ENCODE results near the gene DDR2.
"Not testable (repeated sequence)": the region's sequence is repeated elsewhere in the genome, so short reads cannot be mapped to it uniquely, and the experiment has no call there.

Gene DDR2

DNA sequence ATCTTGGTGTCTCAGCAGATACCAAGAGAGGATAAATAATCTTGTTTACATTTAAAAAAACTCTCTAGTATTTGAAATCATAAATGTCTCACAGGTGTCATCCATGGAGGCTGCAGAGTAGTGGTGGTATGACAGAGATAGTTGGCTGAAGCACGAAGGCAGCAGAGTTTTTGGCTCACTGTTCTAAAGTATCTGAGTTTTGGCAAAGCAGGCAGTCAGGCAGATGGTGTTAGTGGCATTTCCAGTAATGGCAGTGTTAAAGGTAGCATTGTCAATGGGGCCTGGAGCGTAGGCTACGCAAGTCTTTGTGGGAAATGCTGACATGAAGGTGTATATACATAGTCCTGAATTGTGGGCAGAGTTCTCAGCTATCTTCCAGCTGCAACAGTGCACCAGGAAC, 89.8 kb downstream of the DDR2 start:
- DNase-seq (ENCODE audit: low spot score): no peak

DNA sequence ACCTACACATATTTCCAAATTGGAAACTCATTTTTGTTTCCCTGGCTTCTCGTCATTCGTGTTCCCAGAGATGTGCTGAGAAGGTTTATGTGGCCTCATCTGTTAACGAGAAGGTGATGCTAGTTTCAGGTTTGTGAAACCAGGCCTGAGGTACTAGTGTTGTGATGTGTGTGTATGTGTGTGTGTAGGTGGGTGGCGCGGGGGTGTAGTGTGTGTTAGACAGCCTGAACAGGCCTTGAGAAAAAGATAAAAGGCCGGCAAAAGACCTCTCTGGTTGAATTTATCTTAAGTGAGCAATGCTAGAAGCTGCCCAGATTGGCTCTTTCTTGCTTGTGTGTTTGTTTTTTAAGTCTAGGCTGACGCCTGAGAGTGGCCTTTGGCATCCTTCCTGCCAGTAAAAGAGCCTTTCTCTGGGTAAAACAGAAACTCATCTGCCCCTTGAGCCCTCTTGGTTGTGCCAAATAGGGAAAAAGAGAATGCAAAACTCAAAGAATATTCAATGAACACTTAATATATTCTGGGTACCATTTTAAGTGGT, 92.4 kb downstream of the DDR2 start:
- DNase-seq (ENCODE audit: low spot score): no peak

DNA sequence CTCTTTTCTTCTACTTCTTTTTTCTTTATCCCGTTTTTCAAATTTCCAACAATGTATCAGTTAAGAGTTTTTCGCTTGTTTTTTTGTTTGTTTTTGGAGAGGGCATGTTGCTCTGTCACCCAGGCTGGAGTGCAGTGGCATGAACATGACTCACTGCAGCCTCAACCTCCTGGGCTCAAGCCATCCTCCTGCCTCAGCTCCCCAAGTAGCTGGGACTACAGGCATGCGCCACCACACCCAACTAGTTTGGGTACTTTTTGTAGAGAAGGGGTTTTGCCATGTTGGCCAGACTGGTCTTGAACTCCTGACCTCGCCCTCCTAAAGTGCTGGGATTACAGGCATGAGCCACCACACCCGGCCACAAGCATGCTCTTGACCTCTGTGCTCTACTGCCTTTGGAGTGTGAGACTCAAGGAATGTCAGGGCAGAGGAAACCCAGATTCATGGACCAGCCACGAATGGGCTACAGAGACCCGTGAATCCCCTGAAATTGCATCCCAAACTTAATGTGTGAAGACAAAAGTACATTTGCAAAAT, 93.1 kb downstream of the DDR2 start:
- no peak for DNase-seq (ENCODE audit: low spot score)

DNA sequence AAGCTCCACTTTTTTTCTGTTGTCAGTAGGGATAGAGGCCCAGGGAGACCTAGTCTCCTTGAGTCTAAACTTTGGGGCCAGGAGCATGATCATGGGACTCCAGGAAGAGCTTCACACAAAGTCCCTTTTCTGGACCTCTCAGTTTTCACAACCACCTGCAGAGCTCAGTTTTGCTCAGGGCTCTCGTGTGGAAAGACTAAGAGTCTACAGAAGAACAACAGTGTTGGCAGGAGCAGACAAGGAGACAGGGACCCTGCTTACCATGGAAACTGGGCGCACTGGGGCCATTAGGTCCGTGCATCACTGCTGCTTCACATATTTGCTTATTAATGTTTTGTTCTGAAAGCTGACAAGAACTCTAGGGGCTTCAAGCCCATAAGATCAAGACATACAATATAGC, 94.3 kb downstream of the DDR2 start:
- no peak for DNase-seq (ENCODE audit: low spot score)

DNA sequence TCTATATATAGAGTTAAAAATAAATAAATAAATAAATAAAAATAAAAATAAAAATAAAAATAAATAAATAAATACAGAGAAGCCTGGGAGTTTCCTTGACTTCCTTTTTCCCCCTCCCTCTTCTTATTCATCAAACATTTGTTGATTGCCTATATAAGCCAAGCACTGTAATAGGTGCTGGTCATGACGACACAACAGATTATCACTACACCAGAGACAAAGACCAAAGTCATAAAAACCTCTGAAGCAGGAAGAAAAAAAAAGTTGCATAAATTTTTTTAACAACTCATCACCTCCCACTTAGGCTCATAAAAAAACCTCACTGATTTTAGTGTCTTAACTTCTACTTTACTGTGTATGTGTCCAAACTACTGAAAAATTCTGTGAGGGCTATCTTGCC, 95.2 kb downstream of the DDR2 start:
- not testable (repeated sequence) for DNase-seq (ENCODE audit: low spot score)

DNA sequence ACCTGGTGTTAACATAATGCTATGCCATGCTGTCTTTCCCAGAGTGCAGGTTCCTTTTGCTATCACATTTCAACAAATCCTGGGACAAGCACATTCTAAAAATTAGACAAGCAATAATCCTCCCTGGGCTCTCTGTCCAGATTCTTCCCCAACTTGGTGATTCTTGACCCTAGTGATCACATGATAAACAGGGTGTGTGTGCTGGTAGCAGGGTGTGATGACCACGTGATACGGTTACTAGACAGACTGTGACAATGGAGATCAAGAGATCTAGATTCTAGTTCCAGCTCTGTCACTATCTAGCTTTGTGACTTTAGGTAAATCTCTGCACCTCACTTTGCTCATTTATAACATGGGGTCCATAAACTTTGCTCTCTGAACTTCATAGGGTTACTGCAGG, 96.3 kb downstream of the DDR2 start:
- no peak for DNase-seq (ENCODE audit: low spot score)

DNA sequence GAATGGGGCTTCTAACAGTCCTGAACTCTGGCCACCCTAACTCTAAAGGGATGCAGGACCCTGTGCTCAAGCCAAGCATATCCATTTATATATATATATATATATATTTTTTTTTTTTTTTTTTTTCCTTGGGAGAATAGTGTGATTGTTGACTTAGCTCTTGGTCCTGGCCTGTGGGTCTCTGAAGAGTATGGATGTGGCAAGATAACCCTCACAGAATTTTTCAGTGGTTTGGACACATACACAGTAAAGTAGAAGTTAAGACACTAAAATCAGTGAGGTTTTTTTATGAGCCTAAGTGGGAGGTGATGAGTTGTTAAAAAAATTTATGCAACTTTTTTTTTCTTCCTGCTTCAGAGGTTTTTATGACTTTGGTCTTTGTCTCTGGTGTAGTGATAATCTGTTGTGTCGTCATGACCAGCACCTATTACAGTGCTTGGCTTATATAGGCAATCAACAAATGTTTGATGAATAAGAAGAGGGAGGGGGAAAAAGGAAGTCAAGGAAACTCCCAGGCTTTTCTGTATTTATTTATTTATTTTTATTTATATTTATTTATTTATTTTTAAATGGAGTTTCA, 97.0 kb downstream of the DDR2 start:
- not testable (repeated sequence) for DNase-seq (ENCODE audit: low spot score)

DNA sequence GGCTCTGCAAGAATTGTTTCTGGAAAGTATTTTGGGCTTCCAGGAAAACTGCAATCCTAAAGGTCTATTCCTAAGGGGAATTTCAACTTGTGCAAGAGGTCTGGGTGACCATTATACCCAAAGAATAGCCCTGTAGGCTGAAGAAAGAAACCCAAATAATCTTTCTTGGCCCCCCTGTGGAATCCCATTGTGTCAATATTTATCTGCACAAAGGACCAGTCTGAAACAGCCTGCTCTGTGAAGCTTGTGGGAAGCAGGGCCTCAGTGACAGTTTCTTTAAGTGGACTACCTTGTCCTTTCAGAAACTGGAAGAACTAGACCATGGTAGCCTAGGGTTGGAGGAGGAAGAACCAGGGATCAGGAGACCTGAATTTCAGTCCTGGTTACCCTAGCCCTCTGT, 99.8 kb downstream of the DDR2 start:
- DNase-seq (ENCODE audit: low spot score): no peak

DNA sequence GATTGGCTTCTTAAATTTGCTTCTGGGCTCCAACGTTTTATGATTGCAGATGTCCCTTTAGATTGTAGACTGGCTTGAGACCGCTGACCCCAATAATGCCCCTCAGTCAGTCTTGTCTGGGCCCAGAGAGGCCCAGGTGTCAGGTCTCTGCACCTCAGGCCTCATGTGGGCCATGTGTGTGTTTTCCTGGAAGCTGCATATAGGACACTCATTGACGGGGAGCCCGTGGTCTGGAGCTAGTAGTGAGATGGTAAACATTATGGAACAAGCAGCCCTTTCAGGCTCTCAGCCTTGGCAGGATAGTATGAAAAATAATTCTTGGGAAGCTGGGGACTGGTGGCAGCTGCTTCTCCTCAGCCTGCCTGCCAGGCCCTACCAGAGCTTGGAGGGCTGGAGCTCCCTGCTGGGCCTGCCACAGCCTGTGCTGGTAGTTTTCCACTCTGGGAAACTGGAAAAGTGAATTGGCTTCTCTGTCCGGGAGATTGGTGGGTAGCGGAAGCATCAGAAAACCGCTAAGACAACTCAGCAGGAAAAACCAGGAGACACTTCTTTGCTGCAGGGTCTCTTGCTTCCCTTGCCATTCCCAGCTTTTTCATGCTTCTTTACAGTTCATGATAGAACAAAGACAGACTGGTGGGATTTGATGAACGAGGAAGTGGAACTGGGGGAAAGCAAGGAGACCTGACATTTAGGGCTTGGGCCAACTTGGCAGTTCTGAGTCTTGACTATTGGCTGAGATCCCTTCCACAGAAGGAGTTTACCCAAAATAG, 100.5 kb downstream of the DDR2 start:
- no peak for DNase-seq (ENCODE audit: low spot score)

DNA sequence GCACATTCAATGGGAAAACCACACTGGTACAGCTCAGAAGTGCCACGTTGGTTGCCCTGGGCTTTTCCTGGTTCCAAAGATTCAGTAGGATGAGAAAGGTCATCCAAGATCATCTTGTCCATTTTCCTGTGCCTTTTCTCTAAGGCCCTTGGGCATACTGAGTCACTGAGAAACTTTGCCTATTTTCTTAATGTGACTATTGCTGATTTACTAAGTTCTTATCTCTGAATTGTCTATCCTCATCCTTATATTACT, 101.0 kb downstream of the DDR2 start:
- no peak for DNase-seq (ENCODE audit: low spot score)

DNA sequence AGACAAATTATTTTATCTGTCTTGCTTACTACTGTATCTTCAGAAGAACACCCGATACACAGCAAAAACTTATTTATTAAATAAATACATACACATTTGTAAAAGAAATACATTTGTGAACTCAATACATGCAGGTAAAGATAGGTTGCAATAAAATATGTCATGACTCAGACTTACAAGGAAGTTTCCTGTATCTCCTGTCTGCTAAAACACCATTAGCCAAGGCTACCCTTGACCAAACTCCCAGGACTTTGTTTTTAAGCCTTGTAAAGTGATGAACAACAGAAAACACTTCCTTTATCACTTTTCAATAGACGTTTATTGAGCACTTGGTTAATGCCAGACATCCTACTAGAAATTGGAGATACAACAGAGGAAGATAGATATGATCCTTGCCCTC, 101.8 kb downstream of the DDR2 start:
- no peak for DNase-seq (ENCODE audit: low spot score)

DNA sequence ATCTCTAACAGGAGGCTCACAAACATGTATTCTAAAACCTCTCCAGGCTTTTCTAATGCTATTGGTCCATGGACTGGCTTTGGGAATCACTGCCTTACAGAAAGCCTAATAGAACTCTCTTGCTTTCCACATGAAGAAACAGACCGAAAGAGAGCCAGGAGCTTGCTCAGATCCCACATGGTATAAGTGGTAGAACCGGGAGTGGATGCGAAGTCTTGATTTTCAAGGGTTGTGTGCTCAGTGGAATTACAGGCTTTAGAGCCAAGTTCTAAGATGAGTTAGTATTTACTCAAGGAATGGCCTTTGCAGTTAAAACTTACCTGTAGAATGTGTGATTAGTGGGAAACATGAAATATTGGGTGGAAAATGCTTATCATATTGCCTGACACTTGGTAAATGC, 103.9 kb downstream of the DDR2 start:
- no peak for DNase-seq (ENCODE audit: low spot score)

DNA sequence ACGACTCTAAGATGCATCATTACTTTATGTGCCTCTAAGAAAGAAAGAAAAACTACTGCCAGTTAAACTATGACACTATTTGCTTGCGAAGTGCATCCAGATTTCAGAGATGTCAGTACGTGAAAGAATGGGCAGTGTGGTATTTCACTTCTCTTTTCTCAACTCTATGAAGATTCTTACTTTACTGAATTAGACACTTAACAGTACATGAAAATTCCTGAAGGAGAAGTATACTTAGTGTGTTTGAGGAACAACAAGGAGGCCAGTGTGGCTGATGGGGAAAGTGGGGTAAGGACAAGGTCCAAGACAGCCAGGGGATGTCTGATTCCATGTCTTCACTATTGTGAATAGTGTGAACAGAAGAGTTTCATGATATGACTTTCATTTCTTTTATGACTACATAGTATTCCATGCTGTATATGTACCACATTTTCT, 104.4 kb downstream of the DDR2 start:
- DNase-seq (ENCODE audit: low spot score): no peak

DNA sequence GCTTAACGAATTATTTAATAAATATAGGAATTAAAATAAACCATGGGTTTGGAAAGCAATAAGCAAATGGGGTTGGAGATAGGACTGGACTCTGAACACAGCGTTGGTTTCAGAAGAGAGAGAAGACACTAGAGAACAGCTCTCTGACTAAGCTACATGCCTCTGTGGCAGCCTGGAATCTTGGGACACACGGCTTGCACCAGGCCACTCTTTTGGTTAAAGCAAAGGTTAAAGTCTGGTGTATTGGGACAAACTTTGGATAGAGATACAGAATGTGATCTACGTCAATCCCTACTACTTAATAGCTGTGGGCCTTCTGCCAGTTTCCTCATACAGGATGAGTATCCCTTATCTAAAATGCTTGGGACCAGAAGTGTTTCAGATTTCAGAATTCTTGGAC, 108.5 kb downstream of the DDR2 start:
- no peak for DNase-seq (ENCODE audit: low spot score)

DNA sequence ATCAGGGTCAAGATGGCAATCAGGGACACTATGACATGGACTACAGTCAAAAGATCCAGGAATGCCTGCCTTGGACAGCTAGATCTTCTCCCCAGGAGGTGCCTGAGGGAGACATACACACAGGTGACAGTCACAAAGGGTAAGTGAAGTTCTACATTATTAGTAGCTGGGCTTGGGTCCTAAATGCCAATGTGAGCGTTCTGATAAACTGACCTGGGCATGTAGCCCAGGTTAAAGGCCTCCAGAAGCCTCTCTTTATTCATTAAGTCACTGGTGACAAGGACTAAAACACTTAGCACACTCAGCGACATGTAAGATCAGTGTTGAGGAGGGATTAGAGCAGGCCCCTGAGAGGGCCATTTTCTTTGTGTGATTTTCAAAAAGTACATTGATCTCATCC, 109.3 kb downstream of the DDR2 start:
- DNase-seq (ENCODE audit: low spot score): no peak

DNA sequence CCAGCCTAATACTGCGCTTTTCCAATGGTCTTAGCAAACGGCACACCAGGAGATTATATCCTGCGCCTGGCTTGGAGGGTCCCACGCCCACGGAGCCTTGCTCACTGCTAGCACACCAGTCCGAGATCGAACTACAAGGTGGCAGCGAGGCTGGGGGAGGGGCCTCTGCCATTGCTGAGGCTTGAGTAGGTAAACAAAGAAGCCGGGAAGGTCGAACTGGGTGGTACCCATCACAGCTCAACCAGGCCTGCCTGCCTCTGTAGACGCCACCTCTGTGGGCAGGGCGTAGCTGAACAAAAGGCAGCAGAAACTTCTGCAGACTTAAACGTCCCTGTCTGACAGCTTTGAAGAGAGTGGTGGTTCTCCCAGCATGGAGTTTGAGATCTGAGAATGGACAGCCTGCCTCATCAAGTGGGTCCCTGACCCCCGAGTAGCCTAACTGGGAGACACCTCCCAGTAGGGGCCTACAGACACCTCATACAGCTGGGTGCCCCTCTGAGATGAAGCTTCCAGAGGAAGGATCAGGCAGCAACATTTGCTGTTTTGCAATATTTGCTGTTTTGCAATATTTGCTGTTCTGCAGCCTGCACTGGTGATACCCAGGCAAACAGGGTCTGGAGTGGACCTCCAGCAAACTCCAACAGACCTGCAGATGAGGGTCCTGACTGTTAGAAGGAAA, 114.1 kb downstream of the DDR2 start:
- DNase-seq (ENCODE audit: low spot score): not testable (repeated sequence)

DNA sequence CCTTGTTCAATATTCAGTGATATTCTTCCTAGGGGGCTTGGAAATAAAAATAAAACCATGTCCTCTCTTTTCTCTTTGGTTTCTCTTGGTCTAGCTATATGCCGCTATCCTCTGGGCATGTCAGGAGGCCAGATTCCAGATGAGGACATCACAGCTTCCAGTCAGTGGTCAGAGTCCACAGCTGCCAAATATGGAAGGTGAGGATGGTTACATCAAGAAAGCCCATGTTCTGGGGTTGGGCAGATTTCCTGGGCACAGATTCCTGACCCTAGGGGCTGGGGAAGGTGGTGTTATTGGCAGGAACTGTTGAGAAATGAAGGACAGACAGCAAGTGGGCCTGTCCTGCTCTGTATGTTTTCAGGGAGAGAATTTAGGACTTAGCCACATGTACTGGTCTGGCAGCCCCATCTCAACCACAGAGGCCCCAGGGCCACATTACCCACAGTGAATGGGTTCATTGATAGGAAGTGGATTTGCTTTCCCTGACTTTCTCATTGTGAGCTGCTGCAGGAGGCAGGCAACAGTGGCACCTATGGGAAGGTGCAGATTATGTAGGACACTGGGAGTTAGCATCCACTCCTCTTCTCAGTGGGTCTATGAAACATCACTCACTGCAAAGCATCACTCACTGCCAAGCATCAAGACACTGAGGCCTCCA, 120.9 kb downstream of the DDR2 start:
- no peak for DNase-seq (ENCODE audit: low spot score)

DNA sequence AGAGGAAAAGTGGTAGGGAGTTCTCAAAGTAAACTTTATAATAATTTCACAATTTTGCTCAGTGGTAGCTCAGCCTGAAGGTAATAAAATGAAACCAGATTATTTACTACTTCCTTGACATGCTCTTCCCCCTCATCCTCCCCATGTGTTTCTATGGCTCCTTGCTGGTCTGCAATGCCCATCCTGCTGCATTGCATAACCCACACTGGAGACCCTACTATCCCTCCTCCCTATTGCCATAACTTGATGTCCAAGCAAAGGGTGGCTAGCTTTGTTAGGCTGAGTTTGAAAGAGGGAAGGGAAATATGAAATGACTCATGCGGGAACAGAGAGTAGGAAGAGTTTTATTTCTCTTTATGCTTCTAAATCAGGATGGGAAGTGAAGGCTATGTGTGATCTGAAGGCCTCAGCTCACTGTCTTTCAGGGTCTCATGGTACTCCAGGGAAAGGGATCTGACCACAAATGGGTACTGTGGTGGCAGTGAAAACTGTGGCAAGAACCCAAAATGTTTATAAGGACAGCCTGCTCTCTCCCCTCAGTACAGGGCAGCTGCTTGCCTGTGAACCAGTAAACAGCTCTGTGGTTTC, 121.8 kb downstream of the DDR2 start:
- DNase-seq (ENCODE audit: low spot score): no peak

DNA sequence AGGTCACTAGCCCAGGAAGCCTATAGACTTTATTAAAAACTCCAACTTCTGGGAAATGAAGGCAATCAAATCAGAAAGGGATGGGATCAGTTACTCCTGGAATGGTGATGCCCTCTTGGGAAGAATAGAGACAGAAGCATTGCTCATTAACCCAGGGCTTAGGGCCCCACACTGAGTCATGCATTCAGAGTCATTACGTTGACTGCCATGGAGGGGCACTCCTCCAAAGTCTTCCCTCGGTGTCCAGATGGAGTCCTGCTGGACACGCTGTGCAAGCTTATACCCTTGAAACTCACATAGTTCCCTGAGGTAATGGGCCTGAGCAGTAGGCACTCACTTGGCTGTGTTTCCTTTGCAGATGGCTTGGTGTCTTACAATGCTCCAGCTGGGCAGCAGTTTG, 123.0 kb downstream of the DDR2 start:
- no peak for DNase-seq (ENCODE audit: low spot score)

DNA sequence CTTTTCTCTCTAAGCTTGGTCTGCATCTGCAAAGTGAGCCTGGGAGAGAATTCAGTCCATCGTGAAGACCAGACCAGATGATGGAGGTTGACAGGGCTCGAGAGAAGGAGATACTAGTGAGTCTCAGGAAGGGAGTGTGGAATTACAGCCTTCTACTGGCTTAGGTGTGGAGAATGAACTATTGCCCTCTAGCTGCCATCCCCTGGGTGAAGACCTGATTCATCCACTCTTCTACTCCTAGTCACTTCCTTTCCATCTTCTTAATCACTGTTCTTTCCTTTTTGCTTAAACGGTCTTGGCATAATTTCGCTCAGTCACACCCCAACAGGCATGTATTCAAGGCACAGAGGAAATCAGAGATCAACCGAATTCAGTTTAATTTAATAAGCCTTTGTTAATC, 124.3 kb downstream of the DDR2 start:
- no peak for DNase-seq (ENCODE audit: low spot score)

DNA sequence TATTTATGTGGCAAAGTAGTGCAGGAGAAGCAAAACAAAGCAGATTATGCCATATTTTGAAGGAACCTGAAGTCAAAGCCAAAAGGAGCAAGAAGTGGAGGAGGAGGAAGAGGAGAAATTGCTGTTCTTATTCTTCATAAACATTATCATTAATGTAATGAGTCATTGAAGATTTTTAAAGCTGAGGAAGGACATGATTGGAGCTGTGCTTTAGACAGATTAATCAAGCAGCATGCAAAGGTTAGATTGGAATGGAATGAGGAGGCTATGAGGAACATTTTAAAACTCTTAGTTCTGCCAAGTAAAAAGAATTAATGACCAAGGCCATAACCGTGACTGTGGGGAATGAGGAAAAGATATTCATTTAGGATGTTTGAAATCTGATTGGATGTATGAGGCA, 125.2 kb downstream of the DDR2 start:
- no peak for DNase-seq (ENCODE audit: low spot score)

DNA sequence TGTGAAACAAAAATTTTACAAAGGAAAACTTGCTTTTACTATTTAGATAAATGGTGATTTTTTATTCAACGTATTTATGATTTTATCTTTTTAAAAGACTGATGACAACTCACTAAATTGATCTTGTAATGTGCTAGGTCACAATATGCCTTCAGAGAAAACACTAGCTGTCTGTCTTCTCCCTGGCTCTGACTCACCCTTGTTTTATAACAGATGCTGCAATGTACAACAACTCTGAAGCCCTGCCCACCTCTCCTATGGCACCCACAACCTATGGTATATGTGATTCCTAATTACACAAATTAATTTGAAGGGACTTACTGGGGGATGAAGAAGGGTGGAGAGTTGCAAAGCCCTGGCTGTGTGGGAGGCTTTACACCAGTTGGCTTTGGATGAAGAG, 133.5 kb downstream of the DDR2 start:
- no peak for DNase-seq (ENCODE audit: low spot score)
